ENCODE measurements around the gene TMSB4X.

- TF ChIP-seq CTCF (optimal IDR thresholded peaks at IDR 0.05 in 1 of 3, IDR thresholded peaks at IDR 0.05 in 1 of 3, conservative IDR thresholded peaks at IDR 0.05 in 1 of 3; ENCODE audit: extremely low read depth in 1 of 3, insufficient read depth in 2 of 3, low read length in 3 of 3) (no peak), EZH2 (IDR thresholded peaks at IDR 0.05; ENCODE audit: low read length) (no peak)
These were observed 22.1 kb downstream of the TMSB4X start for GRCh38 chrX:12996934-12997435.
